TTC549 (cell line): ENCODE data around the gene JPH4.
"Not testable (repeated sequence)": the region's sequence is repeated elsewhere in the genome, so short reads cannot be mapped to it uniquely, and the experiment has no call there.

Experiments
- FAIRE-seq: peaks from 2 replicates; lab custom pipeline; 2012; peaks lifted over from hg19 to GRCh38; lab: Jason Lieb, UNC

JPH4 gene

GRCh38 chr14:23578560-23579310 is at the start of gene JPH4:
TSS of gene JPH4 (minus strand) at chr14:23578790. CDS start at chr14:23577453, 1,337 bp downstream.
- no peak for FAIRE-seq

DNA sequence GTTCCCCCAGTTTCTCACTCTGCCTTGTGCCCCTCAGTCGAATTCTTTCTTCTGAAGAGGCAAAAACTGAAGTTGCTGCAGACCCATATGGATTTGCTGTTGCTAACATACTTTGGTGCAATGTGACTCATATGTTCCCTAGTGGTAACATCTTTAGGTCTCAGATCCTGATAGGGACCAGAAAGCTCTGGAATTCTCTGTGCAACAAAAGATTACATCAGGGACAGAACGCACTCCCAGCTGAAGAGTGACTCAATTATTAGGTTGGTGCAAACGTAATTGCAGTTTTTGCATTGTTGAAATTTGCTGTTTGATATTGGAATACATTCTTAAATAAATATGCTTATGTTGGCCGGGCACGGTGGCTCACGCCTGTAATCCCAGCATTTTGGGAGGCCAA is 49.4 kb upstream of the JPH4 start:
- FAIRE-seq: no peak

GRCh38 chr14:23626946-23627345 is 48.4 kb upstream of the JPH4 start:
- no peak for FAIRE-seq

DNA sequence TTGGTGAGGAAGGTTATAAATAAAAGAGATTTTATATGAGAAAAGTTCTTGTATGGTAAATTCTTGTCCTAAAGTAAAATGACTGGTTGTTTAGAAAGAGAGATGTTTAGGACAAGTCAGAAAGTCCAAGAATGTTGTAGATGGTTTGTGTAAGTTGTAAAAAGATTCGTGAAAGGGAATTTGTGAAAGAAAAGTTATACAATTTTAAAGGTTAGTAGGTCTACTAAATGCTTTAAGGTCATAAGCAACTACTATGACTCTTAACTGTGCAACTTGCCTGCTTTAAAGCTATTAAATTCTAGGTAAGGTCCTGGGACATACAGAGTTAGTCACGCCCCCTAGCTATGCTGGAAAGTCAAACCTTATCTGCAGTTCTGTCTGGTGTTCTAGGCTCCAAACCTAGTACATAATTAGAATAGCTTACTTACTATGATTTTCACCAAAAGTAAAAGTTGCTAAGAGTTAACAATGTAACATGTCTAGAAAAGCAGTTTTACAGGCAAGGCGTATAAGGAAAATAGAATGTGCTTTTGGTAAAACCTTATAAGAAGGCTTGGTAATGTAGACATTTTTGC is 46.3 kb upstream of the JPH4 start:
- FAIRE-seq: no peak

DNA sequence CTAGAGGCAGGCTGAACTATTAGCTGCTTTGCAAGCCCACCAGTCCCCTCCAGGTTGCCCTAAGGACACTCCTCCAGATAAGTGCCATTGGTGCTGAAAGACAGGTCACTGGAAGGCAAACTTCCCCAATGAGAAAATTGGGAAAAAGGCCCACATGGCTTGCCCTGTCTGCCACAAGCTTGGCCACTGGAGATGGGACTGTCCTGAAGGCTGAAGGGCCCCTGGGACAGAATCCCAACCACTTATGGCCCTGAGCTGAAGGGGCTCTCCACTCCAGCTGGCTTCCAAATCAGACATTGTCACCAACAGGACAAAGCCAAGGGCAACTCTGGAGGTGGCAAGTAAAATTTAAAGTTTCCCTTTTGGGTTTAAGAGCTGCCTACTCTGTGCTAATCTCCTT is 45.4 kb upstream of the JPH4 start:
- no peak for FAIRE-seq

DNA sequence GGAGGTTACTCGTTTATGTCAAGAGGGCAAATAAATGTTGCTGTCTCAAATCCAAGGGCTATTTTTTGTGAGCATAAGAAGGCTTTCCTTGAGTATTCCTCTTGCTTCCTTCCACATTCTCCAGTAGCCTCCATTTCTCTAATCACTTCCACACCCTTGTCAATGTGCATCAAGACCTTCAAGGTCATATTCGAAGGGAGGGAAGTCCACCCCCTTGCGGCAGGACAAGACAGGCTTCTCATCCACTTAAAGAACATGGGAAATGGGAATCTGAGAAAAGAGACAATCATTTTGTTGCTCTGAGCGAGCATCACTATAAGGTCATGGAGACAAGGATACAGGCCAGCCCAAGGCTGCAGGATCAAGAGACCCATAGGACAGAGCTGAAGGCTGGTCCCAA is 44.4 kb upstream of the JPH4 start:
- no peak for FAIRE-seq

GRCh38 chr14:23621932-23622730 is 43.5 kb upstream of the JPH4 start:
- no peak for FAIRE-seq

GRCh38 chr14:23621204-23621931 is 42.8 kb upstream of the JPH4 start:
- FAIRE-seq: no peak

GRCh38 chr14:23620177-23620702 is 41.6 kb upstream of the JPH4 start:
- FAIRE-seq: no peak

- FAIRE-seq: no peak
These were observed 39.9 kb upstream of the JPH4 start for GRCh38 chr14:23618415-23618988.

DNA sequence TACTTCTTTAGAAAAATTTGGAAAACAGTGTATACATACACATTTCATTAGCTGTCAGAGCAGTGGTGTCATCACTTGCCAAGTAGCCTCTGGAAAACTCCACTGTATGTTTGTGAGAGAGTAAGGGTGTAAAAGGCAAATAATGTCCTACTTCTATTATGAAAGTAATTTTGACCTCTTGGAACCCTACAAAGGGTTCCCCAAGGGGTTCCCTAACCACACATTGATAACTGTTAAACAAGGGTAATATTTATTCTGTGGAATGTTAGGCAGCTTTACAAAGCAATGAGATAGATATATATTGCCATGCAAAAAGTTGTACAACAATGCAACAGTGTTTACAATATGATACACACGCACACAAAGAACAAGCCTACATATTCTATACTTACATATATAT is 38.9 kb upstream of the JPH4 start:
- no peak for FAIRE-seq

- no peak for FAIRE-seq
These were observed 37.3 kb upstream of the JPH4 start for GRCh38 chr14:23615856-23616255.

DNA sequence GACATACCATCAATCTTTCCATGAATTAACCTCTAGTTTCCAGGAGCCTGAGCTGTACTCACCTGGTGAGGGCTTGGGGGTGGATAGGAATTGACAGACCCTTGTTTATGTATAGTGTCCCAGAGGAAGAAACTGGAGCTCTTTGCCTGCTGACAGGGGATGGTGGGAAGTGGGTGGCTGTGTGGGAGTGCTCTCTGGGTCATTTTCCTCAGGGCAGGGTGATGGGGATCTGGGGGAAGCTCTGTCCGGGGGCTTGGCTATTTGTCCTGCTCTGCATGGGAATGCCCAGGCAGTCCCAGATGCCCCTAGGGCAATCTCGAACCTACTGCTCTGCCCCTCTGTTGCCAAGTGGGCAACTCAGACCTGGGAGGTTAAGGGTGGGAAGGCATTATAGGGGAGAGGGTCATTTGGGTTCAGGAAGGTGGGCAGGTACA is 35.8 kb upstream of the JPH4 start:
- FAIRE-seq: no peak

- no peak for FAIRE-seq
These were observed 34.9 kb upstream of the JPH4 start for GRCh38 chr14:23613242-23614070.

DNA sequence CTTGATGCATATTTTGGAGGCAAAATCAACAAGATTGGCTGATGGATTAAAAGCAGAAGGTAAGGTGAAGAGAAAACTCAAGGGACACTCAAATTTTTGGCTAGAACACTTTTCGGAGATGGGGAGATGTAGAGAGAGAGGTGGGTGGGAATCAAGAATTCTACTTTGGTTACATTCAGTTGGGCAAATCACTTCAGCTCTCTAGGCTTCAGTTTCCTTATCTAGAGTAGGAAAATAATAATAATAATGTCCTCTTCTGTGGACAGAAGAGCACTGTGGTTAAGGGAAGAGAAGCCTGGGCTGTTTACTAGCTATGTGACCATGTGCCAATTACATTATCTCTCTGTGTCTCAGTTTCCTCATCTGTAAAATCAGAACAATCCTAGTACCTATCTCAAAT is 34.2 kb upstream of the JPH4 start:
- no peak for FAIRE-seq

- FAIRE-seq: no peak
These were observed 33.8 kb upstream of the JPH4 start for GRCh38 chr14:23612354-23612732.

DNA sequence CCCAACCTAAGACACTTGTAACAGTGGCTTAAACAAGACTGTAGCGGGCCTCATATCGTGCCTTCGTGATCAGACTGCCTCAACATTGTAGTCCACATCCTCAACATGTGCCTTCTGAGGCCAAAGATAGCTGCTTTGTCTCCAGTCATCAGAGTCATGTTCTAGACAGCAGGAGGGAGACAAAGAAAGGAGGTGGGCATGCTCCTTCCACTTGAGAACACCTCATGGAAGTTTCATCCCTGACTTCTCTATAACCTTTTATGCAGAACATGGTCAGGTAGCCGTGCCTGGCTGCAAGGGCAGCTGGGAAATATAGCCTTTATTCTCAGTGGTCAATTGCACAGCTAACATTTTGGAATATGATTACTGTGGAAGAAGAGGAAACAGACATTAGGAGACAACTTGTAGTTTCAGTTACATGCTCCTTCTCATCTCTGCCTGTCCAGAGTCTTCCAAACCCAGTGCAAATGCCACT is 32.3 kb upstream of the JPH4 start:
- no peak for FAIRE-seq

- FAIRE-seq: no peak
These were observed 31.7 kb upstream of the JPH4 start for GRCh38 chr14:23610090-23610814.

GRCh38 chr14:23609411-23610089 is 31.0 kb upstream of the JPH4 start:
- FAIRE-seq: not testable (repeated sequence)

GRCh38 chr14:23609001-23609400 is 30.4 kb upstream of the JPH4 start:
- FAIRE-seq: no peak
